HG03108 (cell line): ENCODE measurements around the gene CHADL.
A peak's percentile ranks its signal among the peaks of the same experiment; 100 is the strongest.

Experiments
- ATAC-seq: cut with Tn5 transposase; IDR thresholded peaks from one replicate; pipeline ENCODE4 v1.9.1; 2021; ENCODE audit warnings: moderate library complexity; ENCODE audit not compliant: unreplicated experiment

Gene CHADL

GRCh38 chr22:41257696-41258095 is 17.0 kb upstream of the CHADL start:
- ATAC-seq = no peak

- no peak for ATAC-seq
These were observed 15.8 kb upstream of the CHADL start for GRCh38 chr22:41256254-41257253.

GRCh38 chr22:41254230-41254629 is 13.5 kb upstream of the CHADL start:
- ATAC-seq = no peak

- ATAC-seq = no peak
These were observed 11.6 kb upstream of the CHADL start for GRCh38 chr22:41252365-41252764.

GRCh38 chr22:41250127-41250526 is 9.4 kb upstream of the CHADL start:
- ATAC-seq = no peak

GRCh38 chr22:41249442-41249841 is 8.7 kb upstream of the CHADL start:
- ATAC-seq = no peak

- no peak for ATAC-seq
These were observed 8.0 kb upstream of the CHADL start for GRCh38 chr22:41248758-41249157.

GRCh38 chr22:41248314-41248713 is 7.6 kb upstream of the CHADL start:
- no peak for ATAC-seq

GRCh38 chr22:41247703-41248102 is 7.0 kb upstream of the CHADL start:
- ATAC-seq = no peak

- ATAC-seq = no peak
These were observed 5.3 kb upstream of the CHADL start for GRCh38 chr22:41245917-41246499.

GRCh38 chr22:41243361-41243760 is 2.6 kb upstream of the CHADL start:
- no peak for ATAC-seq

- ATAC-seq = no peak
These were observed 1.8 kb upstream of the CHADL start for GRCh38 chr22:41242396-41243117.

GRCh38 chr22:41241133-41241676 is 474 bp upstream of the CHADL start:
- no peak for ATAC-seq

GRCh38 chr22:41239443-41240128 is 1.1 kb downstream of the CHADL start:
- ATAC-seq = no peak

- ATAC-seq = no peak
These were observed 1.9 kb downstream of the CHADL start for GRCh38 chr22:41238570-41239442.

GRCh38 chr22:41237707-41238569 is 2.8 kb downstream of the CHADL start:
- ATAC-seq = peak; percentile 73

GRCh38 chr22:41237036-41237706 is 3.6 kb downstream of the CHADL start:
- no peak for ATAC-seq
